GM12878 (cell line): ENCODE measurements around the gene SMG5. TPM values are rescaled to one million over a fixed set of nuclear protein-coding genes. Genes with fewer than 3 reads are reported as not detected.

ENCODE experiments used
- ATAC-seq: fragments of 200-7000 bp; cut with Tn5 transposase; 3 replicates; pipeline ENCODE4 v1.9.1; 2020; ENCODE audit warnings: mild to moderate bottlenecking, moderate library complexity
- BruUV-seq: library from RNA; stranded (reverse); fragments of 400-500 nt; replicated peaks from 2 replicates; lab custom pipeline; 2021; lab: Mats Ljungman, UMichigan
- CTCF ChIA-PET: fragments of 300-600 bp; sonication (Branson Sonifier 250); formaldehyde crosslinking; extraction: SDS; loops from one replicate; lab custom pipeline; 2021; ENCODE audit warnings: inconsistent platforms; lab: Yijun Ruan, JAX
- POLR2A ChIA-PET: fragments of 350-600 bp; formaldehyde crosslinking; extraction: SDS; loops from one replicate; lab custom pipeline; 2021; ENCODE audit warnings: inconsistent platforms; lab: Charles Lee
- RAD21 ChIA-PET: fragments of 300-600 bp; sonication (Branson Sonifier 250); formaldehyde crosslinking; loops from one replicate; lab custom pipeline; 2023; ENCODE audit warnings: antibody characterized with exemption; ENCODE audit not compliant: unreplicated experiment; lab: Charles Lee
- SMC1A ChIA-PET: fragments of 300-600 bp; sonication (Branson Sonifier 250); formaldehyde crosslinking; loops from one replicate; lab custom pipeline; 2023; ENCODE audit not compliant: unreplicated experiment, uncharacterized antibody; lab: Charles Lee
- DNase-seq: peaks from one replicate; pipeline ENCODE4 v3.0.0-alpha.2; 2011; ENCODE audit warnings: low read depth, low spot score
- FAIRE-seq: peaks from 3 replicates; lab custom pipeline; 2011; peaks lifted over from hg19 to GRCh38; lab: Jason Lieb, UNC
- H2AFZ ChIP-seq: 2 replicates; pipeline ENCODE4 v1.6.0; 2011; ENCODE audit warnings: low read depth, low read length, control low read depth; ENCODE audit not compliant: control insufficient read depth
- H3K27ac ChIP-seq: 2 replicates; pipeline ENCODE4 v1.5.1; 2011; ENCODE audit warnings: control low read depth; ENCODE audit not compliant: control insufficient read depth, insufficient read depth
- H3K27me3 ChIP-seq, 2 experiments: replicated peaks in 1 of 2; 2 replicates each; pipeline versions ENCODE4 v1.6.0 to v1.6.1; 2011; ENCODE audit warnings: low read length in 1 of 2; ENCODE audit not compliant: control insufficient read depth in 2 of 2, insufficient read depth in 2 of 2
- H3K36me3 ChIP-seq, 2 experiments: 2 replicates each; pipeline ENCODE4 v1.5.1; 2011; ENCODE audit warnings: low read length in 1 of 2; ENCODE audit not compliant: control insufficient read depth in 2 of 2, insufficient read depth in 2 of 2
- H3K4me1 ChIP-seq: 2 replicates; pipeline ENCODE4 v1.6.1; 2011; ENCODE audit warnings: mild to moderate bottlenecking, low read length, moderate library complexity, mixed read lengths; ENCODE audit not compliant: control insufficient read depth, insufficient read depth
- H3K4me2 ChIP-seq: 2 replicates; pipeline ENCODE4 v1.6.0; 2011; ENCODE audit warnings: control low read depth; ENCODE audit not compliant: control insufficient read depth, insufficient read depth
- H3K4me3 ChIP-seq: fragments of 200-600 bp; sonication (generic); 2 replicates; pipeline ENCODE4 v1.5.1; 2016
- H3K79me2 ChIP-seq: 2 replicates; pipeline ENCODE4 v1.6.0; 2011; ENCODE audit warnings: low read length; ENCODE audit not compliant: control insufficient read depth, insufficient read depth
- H3K9ac ChIP-seq: 2 replicates; pipeline ENCODE4 v1.8.0; 2011; ENCODE audit warnings: low read length, control low read depth, mixed read lengths; ENCODE audit not compliant: control insufficient read depth, insufficient read depth
- H3K9me3 ChIP-seq: replicated peaks from 3 replicates; pipeline ENCODE4 v1.5.1; 2011; ENCODE audit warnings: mild to moderate bottlenecking, low read length; ENCODE audit not compliant: control insufficient read depth, insufficient read depth
- H4K20me1 ChIP-seq: 2 replicates; pipeline ENCODE4 v1.6.0; 2011; ENCODE audit not compliant: control insufficient read depth, insufficient read depth
- MLLT1 ChIP-seq: fragments of 450-650 bp; IDR thresholded peaks from 2 replicates; pipeline ENCODE4 v1.6.1; 2016; ENCODE audit warnings: mild to moderate bottlenecking
- MYC ChIP-seq: IDR thresholded peaks from 2 replicates; pipeline ENCODE4 v1.6.1; 2011; ENCODE audit warnings: mild to moderate bottlenecking, low read length, moderate library complexity, inconsistent platforms; ENCODE audit not compliant: insufficient read depth, insufficient replicate concordance, insufficient read length, severe bottlenecking
- SMC3 ChIP-seq: IDR thresholded peaks from 2 replicates; pipeline ENCODE4 v1.6.1; 2011; ENCODE audit warnings: low read length, improper control_type of control experiment, borderline replicate concordance
- STAT3 ChIP-seq: IDR thresholded peaks from 2 replicates; pipeline ENCODE4 v1.6.1; 2011; ENCODE audit warnings: low read depth, low read length, improper control_type of control experiment
- TBL1XR1 ChIP-seq: IDR thresholded peaks from 2 replicates; pipeline ENCODE4 v1.6.1; 2012; ENCODE audit warnings: low read depth, low read length, improper control_type of control experiment
- WGBS: methylation state at CpG from one replicate; pipeline ENCODE4 v1.1.6; 2016; ENCODE audit warnings: low lambda C conversion rate; ENCODE audit not compliant: insufficient replicate concordance, insufficient coverage; ENCODE audit errors: missing lambda C conversion rate; 5-methylcytosine and 5-hydroxymethylcytosine counted together
- in situ Hi-C: fragments of 300-500 bp; cut with MboI; formaldehyde crosslinking; loops from 9 replicates; pipeline ENCODE4 v1.14.3; 2018; ENCODE audit warnings: mixed read lengths
- intact Hi-C: fragments of 100-400 bp; cut with micrococcal nuclease; formaldehyde crosslinking; loops from one replicate; pipeline ENCODE4 v1.14.2; 2022; ENCODE audit not compliant: unreplicated experiment
- polyA plus RNA-seq, 11 experiments: library from polyadenylated mRNA; depleted of rRNA in 4 of 11; unstranded in 6 of 11; stranded (reverse) in 5 of 11; fragments of >200 nt; fragmentation: Nextera tagmentation in 4 of 11; fragmentation: Illumina TruSeq in 1 of 11; extraction: Ambion mirVana in 4 of 11; extraction: Trizol in 1 of 11; gene quantifications; 1 replicate in 1 of 11; 2 replicates in 10 of 11; pipeline versions ENCODE4 v1.2.1 to v1.2.3, GENCODE V29; 2011 to 2016; ENCODE audit warnings: inconsistent platforms in 2 of 11, missing spikeins in 2 of 11, low read depth in 1 of 11
- total RNA-seq, 4 experiments: library from RNA; depleted of rRNA in 3 of 4; stranded (reverse); fragments of >200 nt in 3 of 4; fragmentation: Illumina TruSeq in 1 of 4; extraction: Trizol in 1 of 4; gene quantifications; 2 replicates each; pipeline versions ENCODE4 v1.2.1 to v1.2.3, GENCODE V29; 2013 to 2021

SMG5 gene
- total and polyA plus RNA-seq, 10 of the 15 experiments (the other 5 are each of a cell fraction or from before 2014, with no cell fraction given), result 0.76 to 61.5 (median 48.8) TPM

- TF ChIP-seq MLLT1 (no peak), MYC (no peak), SMC3 (no peak)
These were observed 2.8 kb upstream of the SMG5 start (continued) for GRCh38 chr1:156285437-156285836.

- Histone ChIP-seq H3K4me3 (no peak overlapping the region), H3K9me3 (no peaks in the 10 kb centered on the region), H3K27ac (no peak overlapping the region), H3K4me1 (peaks cover 14% of the 10 kb centered on the region; the same call in 1 of the 2 replicates), H3K36me3 (peaks cover 0 to 11% of the 10 kb centered on the region in 2 experiments; a peak in 2 of 4 replicates), H4K20me1 (no peaks in the 10 kb centered on the region), H3K27me3 (no peaks in the 10 kb centered on the region), H3K9ac (no peak overlapping the region; the same call in 1 of the 2 replicates), H3K79me2 (peaks cover 40% of the 10 kb centered on the region), H2AFZ (no peak overlapping the region), H3K4me2 (no peak overlapping the region)
- no TSS peak for BruUV-seq
- in situ Hi-C loops (no loop called here), intact Hi-C loops (loop anchor here (10.0 kb wide), 1 partner anchor 190 kb away; no protein-coding TSS in a partner anchor)
- RAD21 ChIA-PET, result interaction anchor here (1.3 kb wide), 1 partner anchor 72 kb away, joined by 4 read pairs; the partner anchor contains the start of gene PMF1
- CTCF ChIA-PET, result interaction anchor here (0.8 kb wide), 1 partner anchor 9 kb away, joined by 3 read pairs; no protein-coding TSS in a partner anchor
- TF ChIP-seq TBL1XR1, result no peak
- no peak for TF ChIP-seq STAT3
- ATAC-seq, result no peak
- no peak for DNase-seq
- FAIRE-seq, result no peak
- WGBS, result 85% methylated on average over 4 of the region's 4 CpGs
- SMC1A ChIA-PET, result interaction anchor here (1.7 kb wide), 1 partner anchor 11 kb away, joined by 7 read pairs; the partner anchor contains the start of gene GLMP
- POLR2A ChIA-PET, result interaction anchor here (0.6 to 1.1 kb wide), 3 partner anchors 14 to 217 kb away, joined by 3 to 6 read pairs (median 4); no protein-coding TSS in a partner anchor
These were observed 2.1 kb upstream of the SMG5 start for GRCh38 chr1:156284757-156285156.
